Pancreas (tissue), 10 donors: Measurements from ENCODE around the gene ITPRID2. TPM values are rescaled to one million over a fixed set of nuclear protein-coding genes. Genes with fewer than 3 reads are reported as not detected.

Experiments
- ATAC-seq, 4 donors: fragments of 200-7000 bp; cut with Tn5 transposase; one replicate each; pipeline versions ENCODE4 v1.8.0 to v1.9.1; 2020; ENCODE audit warnings: mild to moderate bottlenecking in 4 of 4, moderate library complexity in 4 of 4
- DNase-seq, 6 donors: peaks; one replicate each; pipeline ENCODE4 v3.0.0-alpha.2; 2020
- FAIRE-seq: peaks from 2 replicates; lab custom pipeline; 2012; peaks lifted over from hg19 to GRCh38; lab: Jason Lieb, UNC
- H3K27ac ChIP-seq, 4 donors: fragments of 200-600 bp; sonication (generic); 1 replicate in 3 of 4; 2 replicates in 1 of 4; pipeline versions ENCODE4 v1.5.0 to v1.8.0; 2020
- H3K27me3 ChIP-seq, 4 donors: fragments of 200-600 bp; one replicate each; pipeline ENCODE4 v1.8.0; 2021
- H3K36me3 ChIP-seq, 3 donors: fragments of 200-600 bp; sonication (generic) in 1 of 3; one replicate each; pipeline versions ENCODE4 v1.5.0 to v1.8.0; 2020 to 2021
- H3K4me1 ChIP-seq, 3 donors: fragments of 200-600 bp; one replicate each; pipeline ENCODE4 v1.8.0; 2021
- H3K4me3 ChIP-seq, 4 donors: fragments of 200-600 bp; sonication (generic) in 2 of 4; one replicate each; pipeline versions ENCODE4 v1.5.0 to v1.8.0; 2020 to 2021
- H3K9me3 ChIP-seq, 4 donors: fragments of 200-600 bp; one replicate each; pipeline ENCODE4 v1.8.0; 2021
- WGBS, 2 donors: extraction: QIAGEN DNeasy Blood & Tissue Kit; methylation state at CpG; one replicate each; pipeline ENCODE4 v1.1.7; 2013; 5-methylcytosine and 5-hydroxymethylcytosine counted together
- intact Hi-C, 3 donors: fragments of 100-400 bp; cut with DNase I; formaldehyde crosslinking; loops; one replicate each; pipeline versions ENCODE4 v1.11.1 to v1.14.2; 2022
- polyA plus RNA-seq, 2 donors: library from polyadenylated mRNA; stranded (reverse); fragments of 200-250 nt; gene quantifications; one replicate each; pipeline ENCODE4 v1.2.3, GENCODE V29; 2013
- total RNA-seq, 6 donors: library from RNA; stranded (reverse); fragmentation: NEBNext Ultra II Directional in 4 of 6; extraction: Animal tissue kit (Norgen Biotek cat#: 25700) in 4 of 6; gene quantifications; one replicate each; pipeline versions ENCODE4 v1.2.1 to v1.2.4, GENCODE V29; 2021 to 2023
- TF ChIP-seq, protein P1 (sequence below), 4 donors: fragments of 200-600 bp; sonication (generic) in 3 of 4; IDR thresholded peaks; one replicate each; pipeline versions ENCODE4 v1.5.0 to v1.8.0; 2021; ENCODE audit warnings: antibody characterized with exemption in 4 of 4
- donor health status: healthy with polysubstance abuse.
- donor health status: DM: no; HTN: no; CAD: no; lungs with moderate emphysema.
- donor health status: DM: no; HTN: no; CAD: no.
- donor health status: control.
- donor health status: control.
- donor health status: Bipolar disorder and iron deficiency.
- donor health status: DM: yes; HTN: yes; CAD: no.
- donor health status: DM: no; HTN: no; CAD: no.
- donor health status: DM: no; HTN: no; CAD: no.
- donor health status: DM: yes; HTN: yes; CAD: no.

Gene ITPRID2
- total and polyA plus RNA-seq, 8 donors, result 85.6 to 497 (median 328) TPM

DNA sequence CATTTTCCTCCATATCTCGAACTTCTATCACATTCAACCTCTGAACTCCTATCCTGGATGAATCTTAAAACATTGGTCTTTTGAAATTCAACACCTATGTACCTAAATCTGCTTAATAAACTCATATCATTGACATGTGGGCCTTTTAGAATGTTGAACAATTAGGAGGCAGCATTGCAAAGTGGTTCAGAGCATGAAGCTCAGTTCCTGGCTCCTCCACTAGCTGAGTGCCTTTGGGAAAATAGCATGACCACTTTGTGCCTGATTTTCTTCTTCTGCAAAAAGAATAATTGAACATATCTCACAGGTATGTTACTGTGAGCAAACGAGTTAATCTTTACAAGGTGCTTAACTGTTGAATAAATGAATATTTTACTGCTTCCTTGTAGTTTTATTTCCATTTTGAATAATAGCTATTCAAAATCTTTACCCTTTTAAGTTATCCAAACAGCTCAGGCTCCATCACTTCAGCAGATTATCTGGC is 14.3 kb upstream of the ITPRID2 start:
- TF ChIP-seq, protein P1, sequence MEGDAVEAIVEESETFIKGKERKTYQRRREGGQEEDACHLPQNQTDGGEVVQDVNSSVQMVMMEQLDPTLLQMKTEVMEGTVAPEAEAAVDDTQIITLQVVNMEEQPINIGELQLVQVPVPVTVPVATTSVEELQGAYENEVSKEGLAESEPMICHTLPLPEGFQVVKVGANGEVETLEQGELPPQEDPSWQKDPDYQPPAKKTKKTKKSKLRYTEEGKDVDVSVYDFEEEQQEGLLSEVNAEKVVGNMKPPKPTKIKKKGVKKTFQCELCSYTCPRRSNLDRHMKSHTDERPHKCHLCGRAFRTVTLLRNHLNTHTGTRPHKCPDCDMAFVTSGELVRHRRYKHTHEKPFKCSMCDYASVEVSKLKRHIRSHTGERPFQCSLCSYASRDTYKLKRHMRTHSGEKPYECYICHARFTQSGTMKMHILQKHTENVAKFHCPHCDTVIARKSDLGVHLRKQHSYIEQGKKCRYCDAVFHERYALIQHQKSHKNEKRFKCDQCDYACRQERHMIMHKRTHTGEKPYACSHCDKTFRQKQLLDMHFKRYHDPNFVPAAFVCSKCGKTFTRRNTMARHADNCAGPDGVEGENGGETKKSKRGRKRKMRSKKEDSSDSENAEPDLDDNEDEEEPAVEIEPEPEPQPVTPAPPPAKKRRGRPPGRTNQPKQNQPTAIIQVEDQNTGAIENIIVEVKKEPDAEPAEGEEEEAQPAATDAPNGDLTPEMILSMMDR (IDR thresholded peaks at IDR 0.05), result no peak
- no peak for DNase-seq
- no peaks in the 10 kb centered on the region for H3K9me3 ChIP-seq
- H3K36me3 ChIP-seq, result no peaks in the 10 kb centered on the region
- no peak overlapping the region for H3K4me3 ChIP-seq
- H3K27me3 ChIP-seq, result no peaks in the 10 kb centered on the region
- 38 to 40% methylated on average over 2 of the region's 2 CpGs for WGBS, 2 donors
- FAIRE-seq, result no peak
- intact Hi-C loops, result no loop called here
- peak in 2 of 4 donors; percentile 25 to 39 for ATAC-seq
- H3K27ac ChIP-seq, result no peak overlapping the region
- H3K4me1 ChIP-seq, result peaks cover 0 to 35% (median 9%) of the 10 kb centered on the region in 3 donors

DNA sequence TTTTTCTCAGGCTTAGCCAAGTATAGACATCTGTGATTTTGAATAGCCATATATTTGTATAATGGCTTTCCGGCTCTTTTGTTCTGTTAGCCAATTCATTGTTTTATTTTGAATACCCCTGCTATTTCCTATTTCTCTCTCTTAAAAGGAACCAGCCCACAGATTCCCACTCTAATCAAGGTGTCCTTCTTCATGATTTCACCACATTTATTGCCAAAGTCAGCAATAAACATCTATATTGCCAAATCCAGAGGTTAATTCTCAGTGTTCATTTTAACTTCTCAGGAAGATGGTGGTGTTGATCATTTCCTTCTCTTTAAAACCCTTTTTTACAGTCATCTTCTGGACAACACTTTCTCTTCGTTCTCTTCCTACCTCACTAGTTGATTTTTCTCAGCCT is 13.1 kb upstream of the ITPRID2 start:
- no peak overlapping the region for H3K4me3 ChIP-seq
- intact Hi-C loops, result no loop called here
- WGBS, 2 donors, result 47 to 48% methylated on average over 2 of the region's 2 CpGs
- no peaks in the 10 kb centered on the region for H3K36me3 ChIP-seq
- H3K4me1 ChIP-seq, result peaks cover 0 to 30% (median 4%) of the 10 kb centered on the region in 3 donors
- H3K9me3 ChIP-seq, result no peaks in the 10 kb centered on the region
- no peak for FAIRE-seq
- DNase-seq, result no peak
- no peak overlapping the region for H3K27ac ChIP-seq
- no peak for ATAC-seq
- TF ChIP-seq, protein P1 (IDR thresholded peaks at IDR 0.05), result no peak
- no peaks in the 10 kb centered on the region for H3K27me3 ChIP-seq

DNA sequence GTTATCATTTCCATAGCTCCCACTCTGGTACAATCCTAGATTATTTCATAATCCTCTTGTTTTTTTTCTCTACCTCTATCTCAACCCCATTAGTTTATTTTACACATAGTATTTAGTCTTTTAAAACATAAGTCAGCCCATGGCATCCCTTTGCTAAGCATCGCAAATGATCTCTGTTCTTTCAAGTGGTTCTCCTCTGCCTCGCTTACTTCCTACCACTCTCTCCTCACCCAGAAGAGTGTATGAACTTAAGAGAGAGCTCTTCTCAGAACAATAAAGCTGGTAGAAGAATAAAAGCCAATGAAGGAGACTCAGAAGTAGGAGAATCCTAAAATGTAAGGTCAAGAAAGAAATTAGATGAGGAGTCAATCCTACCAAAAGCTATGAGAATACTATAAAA is 12.2 kb upstream of the ITPRID2 start:
- no peak for FAIRE-seq
- Histone ChIP-seq H3K36me3 (no peaks in the 10 kb centered on the region), H3K4me1 (peaks cover 0 to 22% (median 2%) of the 10 kb centered on the region in 3 donors), H3K4me3 (no peak overlapping the region), H3K27me3 (no peaks in the 10 kb centered on the region), H3K9me3 (no peaks in the 10 kb centered on the region), H3K27ac (no peak overlapping the region)
- DNase-seq, result no peak
- intact Hi-C loops, result no loop called here
- no peak for ATAC-seq
- WGBS, 2 donors, result 96 to 98% methylated on average over 2 of the region's 2 CpGs
- TF ChIP-seq, protein P1 (IDR thresholded peaks at IDR 0.05), result no peak

DNA sequence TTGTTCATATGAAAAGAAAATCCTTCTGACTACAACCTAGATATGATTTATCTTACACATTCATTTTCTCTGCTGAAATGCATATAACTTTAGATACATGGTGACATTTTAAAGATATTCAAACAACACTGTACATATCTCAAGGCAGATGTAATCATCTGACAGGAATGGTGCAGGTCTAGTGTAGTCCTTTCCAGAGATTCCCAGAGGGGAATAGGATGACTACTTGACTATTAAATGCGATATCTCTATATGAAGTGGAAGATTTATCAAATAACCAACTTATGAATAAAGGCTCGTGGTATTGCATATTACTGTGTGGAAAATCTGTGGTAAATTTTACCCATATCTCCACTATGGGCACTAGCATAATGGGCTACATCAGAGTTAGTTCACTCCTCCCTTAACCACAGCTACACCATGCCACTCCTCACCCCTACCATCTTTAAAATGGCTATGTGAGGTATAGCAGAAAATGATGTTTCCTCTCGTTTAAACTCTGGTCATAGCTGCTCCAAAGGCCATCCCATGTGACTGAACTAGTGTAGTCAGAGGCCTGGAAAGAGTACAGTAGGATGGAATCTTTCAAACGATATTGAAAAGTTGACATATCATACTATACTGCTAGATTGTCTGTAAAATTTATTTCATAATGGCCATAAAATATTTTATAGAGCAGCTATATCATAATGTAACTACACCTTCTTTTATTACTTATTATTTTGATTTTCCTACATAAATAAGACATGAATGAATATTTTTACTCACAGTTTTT is 9.1 kb upstream of the ITPRID2 start:
- H3K27me3 ChIP-seq, result no peaks in the 10 kb centered on the region
- no peak for ATAC-seq
- TF ChIP-seq, protein P1 (IDR thresholded peaks at IDR 0.05), result no peak
- no peaks in the 10 kb centered on the region for H3K9me3 ChIP-seq
- WGBS, 2 donors, result 85 to 87% methylated on average over 4 of the region's 4 CpGs
- intact Hi-C loops, result no loop called here
- H3K4me3 ChIP-seq, result no peak overlapping the region
- peaks cover 10 to 17% (median 16%) of the 10 kb centered on the region in 3 donors for H3K4me1 ChIP-seq
- no peak for FAIRE-seq
- H3K27ac ChIP-seq, result no peak overlapping the region
- H3K36me3 ChIP-seq, result no peaks in the 10 kb centered on the region
- DNase-seq, result no peak

DNA sequence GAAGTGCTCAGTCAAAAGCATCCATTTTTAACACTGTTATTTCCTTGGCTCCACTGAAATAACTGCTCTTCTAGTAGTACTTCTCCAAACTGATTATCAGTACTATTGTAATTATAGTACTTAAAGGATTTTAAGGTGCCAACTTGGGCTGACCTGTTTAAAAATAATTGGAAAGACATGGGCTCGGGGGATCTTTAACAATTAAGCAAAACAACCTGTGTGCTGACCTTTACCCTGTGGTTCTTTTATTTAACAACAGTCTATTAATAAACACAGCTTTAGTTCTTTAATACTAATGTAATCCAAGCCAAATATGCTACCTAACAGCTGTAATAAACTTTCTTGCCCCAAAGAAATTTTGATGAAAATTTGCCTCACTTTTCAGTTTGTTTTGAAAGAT is 6.9 kb upstream of the ITPRID2 start:
- TF ChIP-seq, protein P1 (IDR thresholded peaks at IDR 0.05), result no peak
- ATAC-seq (peak in 1 of 4 donors; percentile 19), FAIRE-seq (peak; percentile 39), DNase-seq (no peak)
- intact Hi-C loops, result no loop called here
- no peaks in the 10 kb centered on the region for H3K27me3 ChIP-seq
- peaks cover 15 to 20% (median 16%) of the 10 kb centered on the region in 3 donors for H3K4me1 ChIP-seq
- H3K9me3 ChIP-seq, result no peaks in the 10 kb centered on the region
- H3K27ac ChIP-seq, result no peak overlapping the region
- no peaks in the 10 kb centered on the region for H3K36me3 ChIP-seq
- no peak overlapping the region for H3K4me3 ChIP-seq
- 19 to 38% methylated on average over 1 of the region's 1 CpG for WGBS, 2 donors
